SK-N-SH treated with all-trans-retinoic acid at 6 μM for 48 hours (cell line): ENCODE measurements around the gene DRAXIN.

Experiments
- OSR1 ChIP-seq: fragments of 250-450 bp; sonication (Bioruptor Pico); IDR thresholded peaks from 2 replicates; pipeline ENCODE4 v1.8.0; 2022; ENCODE audit warnings: moderate library complexity, mild to moderate bottlenecking, inconsistent platforms
- ZFP3 ChIP-seq: fragments of 250-450 bp; sonication (Bioruptor Pico); IDR thresholded peaks from 2 replicates; pipeline ENCODE4 v1.5.0; 2020; ENCODE audit warnings: mild to moderate bottlenecking, moderate library complexity
- TF ChIP-seq, protein P1 (sequence below): fragments of 250-450 bp; sonication (Bioruptor Pico); IDR thresholded peaks from 2 replicates; pipeline ENCODE4 v1.5.0; 2020; ENCODE audit warnings: mild to moderate bottlenecking, moderate library complexity
- TF ChIP-seq, protein P2 (sequence below): fragments of 250-450 bp; sonication (Bioruptor Pico); IDR thresholded peaks from 2 replicates; pipeline ENCODE4 v1.5.1; 2021; ENCODE audit warnings: mild to moderate bottlenecking, moderate library complexity

DNA sequence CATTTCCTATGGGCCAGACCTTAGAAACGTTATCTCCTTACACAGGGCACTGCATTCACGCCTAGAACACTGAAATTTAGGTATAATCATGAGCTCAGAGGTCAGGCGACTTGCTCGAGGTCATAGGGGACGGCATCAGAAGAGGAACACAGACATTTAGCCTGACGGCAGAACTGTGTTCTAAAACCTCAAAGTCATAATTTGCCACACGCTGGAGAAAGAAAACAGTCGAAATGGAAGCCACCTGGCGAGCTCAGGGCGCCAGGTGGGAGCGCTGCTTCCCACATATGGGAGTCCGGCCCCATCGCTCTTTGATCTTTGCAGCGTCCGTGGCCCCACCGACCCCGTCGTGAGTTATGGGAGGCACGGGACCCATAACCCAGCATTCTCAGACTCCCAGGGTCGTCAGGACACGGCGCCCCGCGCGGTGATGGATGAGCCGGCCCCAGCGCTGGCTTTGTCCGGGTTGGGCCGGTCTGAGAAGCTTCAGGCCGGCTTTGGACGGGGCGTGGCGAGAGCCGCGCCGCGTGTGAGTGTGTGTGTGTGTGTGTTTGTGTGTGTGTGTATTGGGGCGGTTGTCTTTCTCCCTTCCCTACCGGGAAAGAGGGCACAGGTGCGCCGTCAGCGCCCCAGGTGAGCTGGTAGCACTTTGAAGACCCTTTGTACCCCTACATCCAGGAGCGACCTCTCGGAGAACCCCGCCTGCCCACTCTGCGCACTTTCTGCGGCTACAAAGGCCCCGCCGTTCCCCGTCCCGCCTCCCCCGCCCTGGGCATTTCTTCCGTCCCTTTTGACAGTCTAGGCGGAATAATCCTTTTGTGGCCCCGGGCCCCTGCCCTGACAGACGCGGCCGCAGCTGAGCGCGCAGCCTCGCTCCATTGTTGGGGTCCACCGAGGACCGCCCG, 861 bp upstream of the DRAXIN start:
- TF ChIP-seq, protein P1, sequence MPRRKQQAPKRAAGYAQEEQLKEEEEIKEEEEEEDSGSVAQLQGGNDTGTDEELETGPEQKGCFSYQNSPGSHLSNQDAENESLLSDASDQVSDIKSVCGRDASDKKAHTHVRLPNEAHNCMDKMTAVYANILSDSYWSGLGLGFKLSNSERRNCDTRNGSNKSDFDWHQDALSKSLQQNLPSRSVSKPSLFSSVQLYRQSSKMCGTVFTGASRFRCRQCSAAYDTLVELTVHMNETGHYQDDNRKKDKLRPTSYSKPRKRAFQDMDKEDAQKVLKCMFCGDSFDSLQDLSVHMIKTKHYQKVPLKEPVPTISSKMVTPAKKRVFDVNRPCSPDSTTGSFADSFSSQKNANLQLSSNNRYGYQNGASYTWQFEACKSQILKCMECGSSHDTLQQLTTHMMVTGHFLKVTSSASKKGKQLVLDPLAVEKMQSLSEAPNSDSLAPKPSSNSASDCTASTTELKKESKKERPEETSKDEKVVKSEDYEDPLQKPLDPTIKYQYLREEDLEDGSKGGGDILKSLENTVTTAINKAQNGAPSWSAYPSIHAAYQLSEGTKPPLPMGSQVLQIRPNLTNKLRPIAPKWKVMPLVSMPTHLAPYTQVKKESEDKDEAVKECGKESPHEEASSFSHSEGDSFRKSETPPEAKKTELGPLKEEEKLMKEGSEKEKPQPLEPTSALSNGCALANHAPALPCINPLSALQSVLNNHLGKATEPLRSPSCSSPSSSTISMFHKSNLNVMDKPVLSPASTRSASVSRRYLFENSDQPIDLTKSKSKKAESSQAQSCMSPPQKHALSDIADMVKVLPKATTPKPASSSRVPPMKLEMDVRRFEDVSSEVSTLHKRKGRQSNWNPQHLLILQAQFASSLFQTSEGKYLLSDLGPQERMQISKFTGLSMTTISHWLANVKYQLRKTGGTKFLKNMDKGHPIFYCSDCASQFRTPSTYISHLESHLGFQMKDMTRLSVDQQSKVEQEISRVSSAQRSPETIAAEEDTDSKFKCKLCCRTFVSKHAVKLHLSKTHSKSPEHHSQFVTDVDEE (CRISPR knock-in tag), result no peak
- TF ChIP-seq, protein P2, sequence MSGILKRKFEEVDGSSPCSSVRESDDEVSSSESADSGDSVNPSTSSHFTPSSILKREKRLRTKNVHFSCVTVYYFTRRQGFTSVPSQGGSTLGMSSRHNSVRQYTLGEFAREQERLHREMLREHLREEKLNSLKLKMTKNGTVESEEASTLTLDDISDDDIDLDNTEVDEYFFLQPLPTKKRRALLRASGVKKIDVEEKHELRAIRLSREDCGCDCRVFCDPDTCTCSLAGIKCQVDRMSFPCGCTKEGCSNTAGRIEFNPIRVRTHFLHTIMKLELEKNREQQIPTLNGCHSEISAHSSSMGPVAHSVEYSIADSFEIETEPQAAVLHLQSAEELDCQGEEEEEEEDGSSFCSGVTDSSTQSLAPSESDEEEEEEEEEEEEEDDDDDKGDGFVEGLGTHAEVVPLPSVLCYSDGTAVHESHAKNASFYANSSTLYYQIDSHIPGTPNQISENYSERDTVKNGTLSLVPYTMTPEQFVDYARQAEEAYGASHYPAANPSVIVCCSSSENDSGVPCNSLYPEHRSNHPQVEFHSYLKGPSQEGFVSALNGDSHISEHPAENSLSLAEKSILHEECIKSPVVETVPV (CRISPR knock-in tag), result no peak
- TF ChIP-seq OSR1 (CRISPR knock-in tag) (no peak), ZFP3 (CRISPR knock-in tag) (no peak)
